ENCODE data around the gene ASCC1.

DNA sequence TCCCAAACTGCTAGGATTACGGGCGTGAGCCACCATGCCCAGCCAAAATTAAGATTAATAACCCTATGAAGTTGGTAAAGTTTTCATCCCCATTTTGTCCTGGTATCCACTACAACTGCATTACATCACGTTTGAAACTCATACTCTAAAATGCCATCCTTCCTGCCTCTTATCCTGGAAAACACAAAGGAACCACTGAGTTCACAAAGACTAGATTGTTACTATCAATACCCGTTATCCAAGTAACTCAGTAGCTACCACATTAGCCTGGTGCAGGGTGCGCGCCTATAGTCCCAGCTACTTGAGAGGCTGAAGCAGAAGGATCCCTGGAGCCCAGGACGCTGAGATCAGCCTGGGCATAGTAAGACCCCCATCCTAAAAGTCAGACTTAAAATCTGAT lies 63.8 kb downstream of the ASCC1 start:
- TF ChIP-seq CTCF (IDR thresholded peaks at IDR 0.05), result no peak
- TF ChIP-seq EZH2phosphoT487 (IDR thresholded peaks at IDR 0.05), result no peak

Data from neural progenitor cell (in vitro differentiated cells).